ENCODE measurements around the gene MRTFA. TPM values are rescaled to one million over a fixed set of nuclear protein-coding genes. Genes with fewer than 3 reads are reported as not detected.

MRTFA gene
- total RNA-seq, 1 donor from 2014 or later, result 115 TPM

- peak overlapping the region; percentile 26 for H3K27ac Mint-ChIP-seq
- POLR2A ChIA-PET, result interaction anchor here (0.6 kb wide), 1 partner anchor 219 kb away, joined by 3 read pairs; no protein-coding TSS in a partner anchor
Observed at GRCh38 chr22:40624770-40625169, 11.7 kb downstream of the MRTFA start.

DNA sequence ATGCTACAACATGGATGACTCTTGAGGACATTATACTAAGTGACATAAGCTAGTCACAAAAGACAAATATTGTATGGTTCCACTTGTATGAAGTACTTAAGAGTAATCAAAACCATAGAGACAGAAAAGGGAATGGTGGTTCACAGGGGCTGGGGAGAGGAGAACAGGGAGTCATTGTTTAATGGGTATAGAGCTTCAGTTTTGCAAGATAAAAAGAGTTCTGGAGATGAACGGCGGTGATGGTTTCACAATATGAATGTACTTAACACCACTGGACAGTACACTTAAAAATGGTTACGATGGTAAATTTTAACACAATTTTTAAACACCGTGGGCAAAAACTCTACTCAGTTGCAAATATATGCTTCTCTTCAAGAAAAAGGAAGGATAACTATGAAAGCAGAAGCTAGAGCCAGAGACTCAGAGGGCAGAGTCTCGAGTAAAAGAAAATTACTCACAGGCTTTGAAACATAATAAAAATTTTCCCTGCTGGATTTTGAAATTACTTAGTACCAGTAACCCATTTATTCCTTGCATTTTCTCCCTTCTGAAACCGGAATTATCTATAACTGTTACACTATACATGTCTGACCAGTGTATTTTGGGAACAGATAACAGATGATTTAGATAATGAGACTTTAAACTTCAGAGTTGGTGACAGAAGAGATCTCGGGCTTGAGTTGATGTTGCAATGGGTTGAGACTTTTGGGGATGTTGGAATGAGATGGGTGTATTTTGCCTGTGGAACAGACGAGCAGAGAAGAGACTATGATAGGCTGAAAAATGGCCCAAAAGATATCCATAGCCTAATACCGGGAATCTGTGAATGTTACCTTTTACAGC lies 15.0 kb downstream of the MRTFA start:
- peaks cover 15% of the 10 kb centered on the region for H3K36me3 Mint-ChIP-seq (ENCODE audit: low read depth)
- ChIA-PET POLR2A (interaction anchor here (1.1 kb wide), 1 partner anchor 11 kb away, joined by 3 read pairs; no protein-coding TSS in a partner anchor), CTCF (no interaction called here)
- ATAC-seq (ENCODE audit: low read depth) (no peak), DNase-seq (no peak)
- H3K4me3 Mint-ChIP-seq, result no peak overlapping the region
- H3K9me3 Mint-ChIP-seq, result peaks cover 4% of the 10 kb centered on the region
- peak overlapping the region; percentile 9 for H3K27ac Mint-ChIP-seq
- peaks cover 33% of the 10 kb centered on the region for H3K4me1 Mint-ChIP-seq
- intact Hi-C loops (cut with micrococcal nuclease), result no loop called here
- no peak for TF ChIP-seq CTCF (IDR thresholded peaks at IDR 0.05)
- H3K27me3 Mint-ChIP-seq, result no peaks in the 10 kb centered on the region

More at GRCh38 chr22:40624770-40625169, 11.7 kb downstream of the MRTFA start:
- ATAC-seq (ENCODE audit: low read depth) (no peak), DNase-seq (no peak)
- TF ChIP-seq CTCF (IDR thresholded peaks at IDR 0.05), result no peak
- H3K27me3 Mint-ChIP-seq, result no peaks in the 10 kb centered on the region
- H3K9me3 Mint-ChIP-seq, result peaks cover 4% of the 10 kb centered on the region
- intact Hi-C loops (cut with micrococcal nuclease), result no loop called here
- peaks cover 9% of the 10 kb centered on the region for H3K36me3 Mint-ChIP-seq (ENCODE audit: low read depth)
- no peak overlapping the region for H3K4me3 Mint-ChIP-seq
- CTCF ChIA-PET, result interaction anchor here (0.6 kb wide), 1 partner anchor 104 kb away, joined by 3 read pairs; no protein-coding TSS in a partner anchor
- H3K4me1 Mint-ChIP-seq, result peaks cover 55% of the 10 kb centered on the region

- no peaks in the 10 kb centered on the region for H3K27me3 Mint-ChIP-seq
- H3K4me3 Mint-ChIP-seq, result no peak overlapping the region
- ATAC-seq (ENCODE audit: low read depth) (no peak), DNase-seq (no peak)
- H3K4me1 Mint-ChIP-seq, result peaks cover 30% of the 10 kb centered on the region
- intact Hi-C loops (cut with micrococcal nuclease), result no loop called here
- peaks cover 4% of the 10 kb centered on the region for H3K9me3 Mint-ChIP-seq
- H3K36me3 Mint-ChIP-seq (ENCODE audit: low read depth), result peaks cover 18% of the 10 kb centered on the region
- H3K27ac Mint-ChIP-seq, result no peak overlapping the region
- ChIA-PET POLR2A (interaction anchor here (0.7 to 1.1 kb wide), 3 partner anchors 10 to 38 kb away, joined by 3 to 12 read pairs (median 3); partner anchors contain the start of gene MRTFA), CTCF (no interaction called here)
- no peak for TF ChIP-seq CTCF (IDR thresholded peaks at IDR 0.05)
Observed at GRCh38 chr22:40620464-40621046, 16.0 kb downstream of the MRTFA start.

GRCh38 chr22:40618400-40618799 lies 18.1 kb downstream of the MRTFA start:
- Mint-ChIP-seq H3K27me3 (no peaks in the 10 kb centered on the region), H3K9me3 (peaks cover 4% of the 10 kb centered on the region), H3K27ac (no peak overlapping the region), H3K36me3 (ENCODE audit: low read depth) (peaks cover 16% of the 10 kb centered on the region), H3K4me3 (no peak overlapping the region), H3K4me1 (peaks cover 21% of the 10 kb centered on the region)
- POLR2A ChIA-PET, result no interaction called here
- ATAC-seq (ENCODE audit: low read depth), result no peak
- no peak for TF ChIP-seq CTCF (IDR thresholded peaks at IDR 0.05)
- CTCF ChIA-PET, result no interaction called here
- intact Hi-C loops (cut with micrococcal nuclease), result no loop called here
- no peak for DNase-seq

DNA sequence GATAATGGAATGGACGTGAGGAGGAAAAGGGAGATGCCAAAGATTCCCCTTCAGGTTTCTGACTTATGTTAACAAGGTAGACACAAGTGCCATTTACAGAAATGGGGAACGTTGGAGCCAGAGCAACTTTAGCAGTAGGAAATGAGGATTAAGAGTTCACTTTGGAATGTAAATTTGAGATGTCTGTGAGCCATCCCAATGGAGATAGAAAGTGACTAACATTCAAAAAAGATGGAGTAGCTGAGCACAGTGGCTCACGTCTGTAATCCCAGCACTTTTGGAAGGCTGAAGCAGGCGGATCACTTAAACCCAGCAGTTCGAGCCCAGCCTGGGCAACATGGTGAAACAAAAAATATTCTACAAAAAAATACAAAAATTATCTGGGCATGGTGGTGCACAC lies 19.9 kb downstream of the MRTFA start:
- peaks cover 15% of the 10 kb centered on the region for H3K36me3 Mint-ChIP-seq (ENCODE audit: low read depth)
- POLR2A ChIA-PET, result interaction anchor here (1.4 kb wide), 1 partner anchor 20 kb away, joined by 5 read pairs; the partner anchor contains the start of gene MRTFA
- no peak for TF ChIP-seq CTCF (IDR thresholded peaks at IDR 0.05)
- intact Hi-C loops (cut with micrococcal nuclease), result no loop called here
- CTCF ChIA-PET, result no interaction called here
- no peak for DNase-seq
- no peak for ATAC-seq (ENCODE audit: low read depth)
- H3K4me3 Mint-ChIP-seq, result no peak overlapping the region
- no peaks in the 10 kb centered on the region for H3K27me3 Mint-ChIP-seq
- no peaks in the 10 kb centered on the region for H3K9me3 Mint-ChIP-seq
- H3K4me1 Mint-ChIP-seq, result peaks cover 25% of the 10 kb centered on the region
- no peak overlapping the region for H3K27ac Mint-ChIP-seq

All from activated B cell treated with CpG ODN at 0.5 μM for 24 hours (primary cell).